HG03354 (cell line): ENCODE results near the gene PTMS.

ENCODE experiments used
- ATAC-seq: cut with Tn5 transposase; IDR thresholded peaks from one replicate; pipeline ENCODE4 v1.9.1; 2021; ENCODE audit warnings: mild to moderate bottlenecking; ENCODE audit not compliant: unreplicated experiment, poor library complexity, severe bottlenecking

The PTMS gene

GRCh38 chr12:6818645-6819044 is 52.5 kb downstream of the PTMS start:
- no peak for ATAC-seq

GRCh38 chr12:6819106-6820030 is 53.2 kb downstream of the PTMS start:
- ATAC-seq: no peak

GRCh38 chr12:6820166-6820565 is 54.0 kb downstream of the PTMS start:
- ATAC-seq: no peak
